Breast epithelium (tissue), 4 donors: ENCODE results near the gene ZNF846. TPM values are rescaled to one million over a fixed set of nuclear protein-coding genes. Genes with fewer than 3 reads are reported as not detected.

ENCODE experiments used
- DNase-seq, 2 donors: peaks; one replicate each; pipeline ENCODE4 v3.0.0-alpha.2; 2019; ENCODE audit warnings: low spot score in 2 of 2
- H3K27ac ChIP-seq, 2 donors: fragments of 200-600 bp; sonication (generic) in 1 of 2; one replicate each; pipeline ENCODE4 v1.5.1; 2016 to 2019; ENCODE audit warnings: mild to moderate bottlenecking in 1 of 2
- H3K27me3 ChIP-seq, 2 donors: fragments of 200-600 bp; sonication (generic) in 1 of 2; one replicate each; pipeline versions ENCODE4 v1.5.1 to v1.6.0; 2017 to 2019; ENCODE audit warnings: control low read depth in 1 of 2, mild to moderate bottlenecking in 1 of 2
- H3K36me3 ChIP-seq: fragments of 200-600 bp; one replicate; pipeline ENCODE4 v1.5.1; 2019
- H3K4me1 ChIP-seq, 2 donors: fragments of 200-600 bp; sonication (generic); one replicate each; pipeline ENCODE4 v1.5.1; 2016 to 2019; ENCODE audit warnings: control low read depth in 1 of 2
- H3K4me3 ChIP-seq, 3 donors: fragments of 200-600 bp; sonication (generic); 1 replicate in 2 of 3; 2 replicates in 1 of 3; pipeline ENCODE4 v1.5.1; 2016 to 2019; ENCODE audit warnings: mild to moderate bottlenecking in 3 of 3, moderate library complexity in 2 of 3
- H3K9me3 ChIP-seq, 2 donors: fragments of 200-600 bp; sonication (generic) in 1 of 2; one replicate each; pipeline ENCODE4 v1.5.1; 2016 to 2019; ENCODE audit warnings: control low read depth in 1 of 2
- POLR2A ChIP-seq: fragments of 450-650 bp; IDR thresholded peaks from one replicate; pipeline ENCODE4 v1.6.1; 2016; ENCODE audit warnings: antibody characterized with exemption, mild to moderate bottlenecking, moderate library complexity
- POLR2AphosphoS5 ChIP-seq, 3 donors: sonication (generic); formaldehyde crosslinking; IDR thresholded peaks; one replicate each; pipeline ENCODE4 v1.6.1; 2017; ENCODE audit warnings: antibody characterized with exemption in 3 of 3
- intact Hi-C: fragments of 100-400 bp; cut with DNase I; formaldehyde crosslinking; loops from one replicate; pipeline ENCODE4 v1.15.1; 2023; ENCODE audit warnings: low total_unique reads
- total RNA-seq, 3 donors: library from RNA; depleted of rRNA; stranded (reverse); fragments of >200 nt; gene quantifications; one replicate each; pipeline ENCODE4 v1.1.0, GENCODE V29; 2016
- TF ChIP-seq, protein P1 (sequence below), 3 donors: fragments of 450-650 bp; IDR thresholded peaks; one replicate each; pipeline ENCODE4 v1.5.1; 2016 to 2017; ENCODE audit warnings: antibody characterized with exemption in 3 of 3, mild to moderate bottlenecking in 3 of 3, moderate library complexity in 3 of 3

The ZNF846 gene
- 10 to 100 TPM; 10.5 to 26.7 (median 20.8) TPM for total RNA-seq

GRCh38 chr19:9768175-9769112, at the start of gene ZNF846:
ZNF846 (minus strand) TSS chr19:9768738; CDS start chr19:9764950, 3,788 bp downstream.
- intact Hi-C loops = no loop called here

GRCh38 chr19:9818175-9818733, 49.7 kb upstream of the ZNF846 start:
- no peak for DNase-seq
- H3K4me1 ChIP-seq = no peaks in the 10 kb centered on the region
- H3K4me3 ChIP-seq = peak overlapping the region; percentile 80 to 97 (median 92)
- no peaks in the 10 kb centered on the region for H3K9me3 ChIP-seq
- H3K27ac ChIP-seq = peak overlapping the region; percentile 94 to 96
- no peaks in the 10 kb centered on the region for H3K27me3 ChIP-seq
- H3K36me3 ChIP-seq = no peaks in the 10 kb centered on the region
- TF ChIP-seq, protein P1, sequence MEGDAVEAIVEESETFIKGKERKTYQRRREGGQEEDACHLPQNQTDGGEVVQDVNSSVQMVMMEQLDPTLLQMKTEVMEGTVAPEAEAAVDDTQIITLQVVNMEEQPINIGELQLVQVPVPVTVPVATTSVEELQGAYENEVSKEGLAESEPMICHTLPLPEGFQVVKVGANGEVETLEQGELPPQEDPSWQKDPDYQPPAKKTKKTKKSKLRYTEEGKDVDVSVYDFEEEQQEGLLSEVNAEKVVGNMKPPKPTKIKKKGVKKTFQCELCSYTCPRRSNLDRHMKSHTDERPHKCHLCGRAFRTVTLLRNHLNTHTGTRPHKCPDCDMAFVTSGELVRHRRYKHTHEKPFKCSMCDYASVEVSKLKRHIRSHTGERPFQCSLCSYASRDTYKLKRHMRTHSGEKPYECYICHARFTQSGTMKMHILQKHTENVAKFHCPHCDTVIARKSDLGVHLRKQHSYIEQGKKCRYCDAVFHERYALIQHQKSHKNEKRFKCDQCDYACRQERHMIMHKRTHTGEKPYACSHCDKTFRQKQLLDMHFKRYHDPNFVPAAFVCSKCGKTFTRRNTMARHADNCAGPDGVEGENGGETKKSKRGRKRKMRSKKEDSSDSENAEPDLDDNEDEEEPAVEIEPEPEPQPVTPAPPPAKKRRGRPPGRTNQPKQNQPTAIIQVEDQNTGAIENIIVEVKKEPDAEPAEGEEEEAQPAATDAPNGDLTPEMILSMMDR (IDR thresholded peaks at IDR 0.05) = no peak
- TF ChIP-seq POLR2A (no peak), POLR2AphosphoS5 (IDR thresholded peaks at IDR 0.05) (no peak)
- intact Hi-C loops = loop anchor here (5.0 kb wide), 1 partner anchor 766 kb away; no protein-coding TSS in a partner anchor

More at GRCh38 chr19:9768175-9769112, at the start of gene ZNF846:
- Histone ChIP-seq H3K27me3 (no peaks in the 10 kb centered on the region), H3K9me3 (peaks cover 0 to 16% of the 10 kb centered on the region in 2 donors), H3K4me3 (peak within 1 kb of the TSS; percentile 64 to 74 (median 72)), H3K36me3 (no peaks in the 10 kb centered on the region), H3K4me1 (peaks cover 0 to 4% of the 10 kb centered on the region in 2 donors), H3K27ac (peak within 1 kb of the TSS; percentile 88 to 95)
- peak; percentile 92 to 94 for DNase-seq
- TF ChIP-seq, protein P1 (IDR thresholded peaks at IDR 0.05) = peak in 1 of 3 donors; percentile 13
- peak; percentile 73 to 93 (median 92) for TF ChIP-seq POLR2AphosphoS5 (IDR thresholded peaks at IDR 0.05)
- peak; percentile 19 for TF ChIP-seq POLR2A

DNA sequence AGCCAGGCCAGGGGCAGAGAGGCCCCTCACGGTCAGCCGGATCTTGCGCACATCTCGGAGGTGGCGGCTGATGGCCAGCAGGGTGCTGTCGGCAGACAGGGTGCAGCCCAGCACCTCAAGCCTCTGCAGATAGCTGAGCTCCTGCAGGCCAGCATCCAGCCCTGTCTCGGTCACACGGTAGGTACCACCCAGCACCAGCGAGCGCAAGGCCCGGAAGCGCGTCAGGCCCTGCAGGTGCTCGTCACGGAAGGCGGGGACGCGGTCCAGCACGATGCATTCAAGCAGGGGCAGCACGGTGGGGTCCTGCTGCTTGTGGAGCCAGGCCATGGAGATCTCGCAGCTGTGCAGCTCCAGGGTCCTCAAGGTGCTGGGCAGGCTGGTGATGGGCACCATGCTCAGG, 42.6 kb upstream of the ZNF846 start:
- Histone ChIP-seq H3K4me1 (no peaks in the 10 kb centered on the region), H3K36me3 (peaks cover 7% of the 10 kb centered on the region), H3K4me3 (no peak overlapping the region), H3K27me3 (no peaks in the 10 kb centered on the region), H3K9me3 (no peaks in the 10 kb centered on the region), H3K27ac (no peak overlapping the region)
- DNase-seq = no peak
- intact Hi-C loops = no loop called here
- TF ChIP-seq POLR2AphosphoS5 (IDR thresholded peaks at IDR 0.05) (no peak), POLR2A (no peak)
- TF ChIP-seq, protein P1 (IDR thresholded peaks at IDR 0.05) = no peak

GRCh38 chr19:9808855-9809824, 40.6 kb upstream of the ZNF846 start:
- TF ChIP-seq POLR2A = no peak
- TF ChIP-seq, protein P1 (IDR thresholded peaks at IDR 0.05) = no peak
- TF ChIP-seq POLR2AphosphoS5 (IDR thresholded peaks at IDR 0.05) = no peak
- H3K4me1 ChIP-seq = no peaks in the 10 kb centered on the region
- H3K27ac ChIP-seq = no peak overlapping the region
- DNase-seq = no peak
- intact Hi-C loops = no loop called here
- H3K27me3 ChIP-seq = no peaks in the 10 kb centered on the region
- H3K36me3 ChIP-seq = peaks cover 7% of the 10 kb centered on the region
- H3K4me3 ChIP-seq = no peak overlapping the region
- no peaks in the 10 kb centered on the region for H3K9me3 ChIP-seq
